ENCODE results near the gene TMEM214. TPM values are rescaled to one million over a fixed set of nuclear protein-coding genes. Genes with fewer than 3 reads are reported as not detected.

TMEM214 gene
- total RNA-seq, 1 donor from 2014 or later = 99.4 TPM

DNA sequence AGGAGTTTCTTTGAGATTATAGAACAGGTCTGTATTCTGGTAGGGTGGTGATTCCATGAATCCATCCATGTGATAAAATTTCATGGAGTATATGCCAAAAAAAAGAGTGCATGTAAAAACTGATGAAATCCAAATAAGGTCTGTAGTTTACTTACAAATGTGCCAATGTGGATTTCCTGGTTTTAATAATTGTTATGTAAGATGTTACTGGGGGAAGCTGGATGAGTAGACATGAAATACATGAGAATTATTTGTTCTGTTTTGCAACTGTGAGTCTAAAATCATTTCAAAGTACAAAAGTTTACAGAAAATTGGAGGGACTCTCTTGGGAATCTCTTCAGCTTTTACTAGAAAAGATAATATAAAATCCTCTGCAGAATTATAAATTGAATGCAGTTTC is 23.7 kb upstream of the TMEM214 start:
- intact Hi-C loops (cut with micrococcal nuclease) = no loop called here

DNA sequence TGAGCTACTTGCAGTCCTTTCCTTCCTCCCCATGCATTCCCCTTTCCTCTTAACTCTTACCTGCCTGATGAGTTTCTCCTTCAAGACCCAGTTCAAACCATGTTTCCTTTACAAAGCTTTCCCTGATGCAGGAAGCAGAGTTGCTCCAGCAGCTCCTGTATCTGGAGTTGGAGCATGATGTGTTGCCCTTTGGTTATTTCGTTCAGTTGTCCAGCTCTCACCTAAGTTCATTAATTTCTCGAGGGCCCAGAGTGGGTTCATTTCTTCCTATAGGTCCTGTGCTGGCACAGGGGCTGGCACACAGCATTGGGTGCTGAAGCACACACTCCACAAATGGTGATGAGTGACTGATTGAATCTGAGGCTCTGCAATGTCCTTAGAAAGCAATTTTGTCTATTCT is 23.0 kb upstream of the TMEM214 start:
- intact Hi-C loops (cut with micrococcal nuclease) = no loop called here

- intact Hi-C loops (cut with micrococcal nuclease) = no loop called here
These were observed 22.6 kb upstream of the TMEM214 start for GRCh38 chr2:27010139-27010538.

GRCh38 chr2:27013738-27014137 is 19.0 kb upstream of the TMEM214 start:
- intact Hi-C loops (cut with micrococcal nuclease) = no loop called here

GRCh38 chr2:27014771-27015433 is 17.9 kb upstream of the TMEM214 start:
- intact Hi-C loops (cut with micrococcal nuclease) = loop anchor here (5.0 kb wide), 1 partner anchor 168 kb away; the partner anchor contains the start of gene DPYSL5

- intact Hi-C loops (cut with micrococcal nuclease) = loop anchor here (1.0 to 5.0 kb wide), 2 partner anchors 56 to 170 kb away; partner anchors contain the start of gene DPYSL5
These were observed 15.9 kb upstream of the TMEM214 start for GRCh38 chr2:27016801-27017325.

DNA sequence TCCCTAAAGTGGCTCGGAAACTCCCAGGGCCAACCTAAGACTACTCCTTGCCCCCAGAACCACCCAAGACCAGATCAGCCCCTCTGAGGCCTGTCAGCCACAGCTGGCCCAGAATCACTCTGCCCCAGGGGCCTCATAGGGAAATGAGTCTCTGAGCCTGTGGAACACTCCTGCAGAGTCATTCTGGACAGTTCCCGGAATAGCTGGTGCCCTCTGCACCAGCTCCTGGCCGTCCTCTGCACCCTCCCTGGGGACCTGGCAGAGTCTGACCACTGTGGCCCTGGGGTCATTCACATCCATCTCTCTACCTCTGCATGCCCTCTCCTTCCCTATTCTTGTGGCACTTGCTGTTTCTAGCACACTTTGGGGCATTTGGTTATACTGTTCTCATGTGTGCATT is 14.6 kb upstream of the TMEM214 start:
- intact Hi-C loops (cut with micrococcal nuclease) = loop anchor here (5.0 kb wide), 1 partner anchor 171 kb away; the partner anchor contains the start of gene DPYSL5

GRCh38 chr2:27019459-27019858 is 13.3 kb upstream of the TMEM214 start:
- intact Hi-C loops (cut with micrococcal nuclease) = loop anchor here (5.0 kb wide), 1 partner anchor 172 kb away; the partner anchor contains the start of gene DPYSL5

DNA sequence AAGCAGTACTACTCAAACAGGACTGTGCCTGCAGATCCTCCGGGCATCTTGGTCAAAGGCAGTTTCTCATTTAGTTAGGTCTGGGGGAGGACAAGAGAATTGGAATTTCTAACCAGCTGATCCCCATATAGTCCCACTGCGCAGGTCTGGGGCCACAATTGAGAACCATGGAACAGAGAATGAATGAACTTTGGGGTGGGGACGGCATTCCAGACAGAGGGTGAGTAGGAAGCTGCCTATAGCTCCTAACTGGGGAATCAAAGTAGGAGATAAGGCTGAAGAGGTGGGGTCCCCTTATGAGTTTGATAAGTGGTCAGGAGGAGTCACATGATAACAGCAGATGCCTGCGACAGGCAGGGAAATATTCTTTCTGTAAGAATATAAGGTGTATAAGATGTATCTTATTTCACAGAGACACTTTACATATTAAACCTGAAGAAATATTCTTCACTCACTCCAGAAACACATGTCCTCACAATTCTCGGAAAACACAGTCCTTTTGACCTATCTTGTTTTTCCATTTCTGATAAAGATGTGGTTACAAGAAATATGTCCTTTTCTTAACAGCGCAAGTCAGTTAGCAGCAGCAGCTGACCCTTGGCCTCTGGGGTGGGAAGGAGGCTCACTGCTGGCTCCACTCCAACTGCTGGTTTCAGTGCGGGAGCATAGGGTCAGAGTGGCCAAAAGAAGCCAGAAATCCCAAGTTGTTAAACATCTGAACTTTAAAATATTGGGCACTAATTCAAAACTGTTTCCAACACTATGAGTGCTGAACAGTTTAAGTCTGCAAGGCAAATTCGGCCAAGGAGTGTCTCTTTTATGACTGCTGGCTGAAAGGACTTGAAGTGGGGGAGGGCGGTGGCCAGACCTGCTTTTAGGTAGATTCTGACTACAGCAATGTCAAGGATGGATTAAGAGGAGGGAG is 12.6 kb upstream of the TMEM214 start:
- intact Hi-C loops (cut with micrococcal nuclease) = loop anchor here (5.0 kb wide), 1 partner anchor 173 kb away; the partner anchor contains the start of gene DPYSL5

- intact Hi-C loops (cut with micrococcal nuclease) = no loop called here
These were observed 11.3 kb upstream of the TMEM214 start for GRCh38 chr2:27021253-27022049.

- intact Hi-C loops (cut with micrococcal nuclease) = no loop called here
These were observed 9.0 kb upstream of the TMEM214 start for GRCh38 chr2:27023740-27024139.

DNA sequence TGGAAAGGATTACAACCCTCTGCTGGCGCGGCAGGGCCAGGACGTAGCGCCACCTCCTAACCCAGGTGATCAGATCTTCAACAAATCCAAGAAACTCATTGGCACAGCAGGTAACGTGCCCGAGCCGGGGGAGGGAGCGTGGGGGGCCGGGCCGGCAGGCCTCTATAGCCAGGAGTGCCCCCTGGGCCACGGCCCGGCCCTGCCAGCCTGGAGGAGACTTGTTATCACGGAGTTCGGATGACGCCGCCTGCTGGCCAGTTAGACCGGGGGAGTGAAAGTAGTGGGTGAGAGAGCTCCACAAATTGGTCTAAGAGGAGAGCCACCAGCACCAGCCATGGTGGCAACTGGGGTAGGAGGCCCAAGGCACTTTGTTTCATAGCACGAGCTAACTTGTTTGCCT is 8.6 kb upstream of the TMEM214 start:
- intact Hi-C loops (cut with micrococcal nuclease) = no loop called here

GRCh38 chr2:27024812-27025211 is 8.0 kb upstream of the TMEM214 start:
- intact Hi-C loops (cut with micrococcal nuclease) = no loop called here

- intact Hi-C loops (cut with micrococcal nuclease) = no loop called here
These were observed 7.4 kb upstream of the TMEM214 start for GRCh38 chr2:27025281-27025800.

GRCh38 chr2:27025861-27026851 is 6.6 kb upstream of the TMEM214 start:
- intact Hi-C loops (cut with micrococcal nuclease) = no loop called here

DNA sequence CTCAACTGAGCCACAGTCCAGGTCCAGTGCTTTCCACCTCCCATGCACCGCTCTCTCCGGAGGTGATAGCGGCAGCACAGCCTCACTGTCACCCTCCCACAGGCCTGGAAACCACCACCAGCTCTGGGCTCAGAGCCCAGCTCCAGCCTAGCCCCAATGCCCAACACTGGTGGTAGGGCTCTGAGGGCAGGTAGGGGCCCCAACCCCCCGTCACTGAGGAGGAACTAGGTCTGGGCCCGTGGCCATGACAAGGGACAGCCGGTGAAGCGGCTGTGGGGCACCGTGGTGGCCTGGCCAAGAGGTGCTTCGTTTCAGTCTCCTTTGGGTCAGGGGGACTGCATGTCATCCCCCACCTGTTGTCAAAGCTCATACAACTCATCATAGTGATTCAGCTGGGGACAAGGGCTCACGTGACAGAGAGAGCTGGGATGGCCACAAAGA is 5.5 kb upstream of the TMEM214 start:
- intact Hi-C loops (cut with micrococcal nuclease) = no loop called here

GRCh38 chr2:27029051-27029450 is 3.7 kb upstream of the TMEM214 start:
- intact Hi-C loops (cut with micrococcal nuclease) = no loop called here

DNA sequence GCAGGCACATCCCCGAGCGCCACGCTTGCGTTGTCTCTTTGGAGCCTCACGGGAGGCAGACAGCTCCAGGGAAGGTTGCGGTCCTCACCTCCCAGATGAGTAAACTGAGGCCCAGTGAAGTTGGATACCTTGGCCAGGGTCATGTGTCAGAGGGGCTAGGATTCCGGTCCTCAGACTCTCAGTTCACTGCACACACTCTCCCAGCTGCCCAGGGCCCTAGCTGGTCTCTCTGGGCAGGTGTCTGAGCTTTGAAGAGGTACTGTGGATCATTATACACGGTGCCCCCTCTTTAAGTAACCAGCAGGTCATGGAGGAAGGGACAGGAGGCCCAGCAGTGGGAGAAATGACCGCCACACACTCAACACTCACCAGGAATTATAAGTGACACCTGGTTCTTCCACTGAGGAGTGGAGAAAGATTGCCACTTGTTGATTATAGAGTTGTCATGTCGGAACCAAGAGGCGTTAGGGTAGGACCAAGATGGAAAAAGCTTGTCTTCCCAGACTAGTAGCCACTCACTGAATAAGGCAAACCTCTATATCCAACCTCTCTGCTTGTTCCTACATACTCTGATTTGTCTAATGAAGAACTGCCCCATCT is 588 bp downstream of the TMEM214 start:
- intact Hi-C loops (cut with micrococcal nuclease) = loop anchor here (2.0 kb wide), 1 partner anchor 247 kb away; the partner anchor contains the start of gene CENPA

DNA sequence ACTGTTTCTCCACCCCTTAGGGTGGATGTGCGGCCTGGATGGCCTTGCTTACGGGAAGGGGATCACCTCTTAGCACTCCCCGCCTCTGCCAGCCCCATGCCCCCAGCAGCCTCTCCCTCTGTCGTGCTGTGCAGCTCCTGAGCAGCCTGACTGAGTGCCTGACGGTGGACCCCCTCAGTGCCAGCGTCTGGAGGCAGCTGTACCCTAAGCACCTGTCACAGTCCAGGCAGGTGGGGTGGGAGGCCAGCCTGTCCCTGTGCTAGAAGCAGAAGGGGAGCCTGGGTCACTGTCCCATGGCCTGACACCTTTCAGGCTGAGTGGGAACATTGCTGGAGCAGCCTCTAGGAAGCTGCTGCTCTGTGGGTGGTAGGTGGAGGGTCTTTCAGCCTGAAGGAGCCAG is 5.2 kb downstream of the TMEM214 start:
- intact Hi-C loops (cut with micrococcal nuclease) = no loop called here

Data from T-helper 2 cell treated with Interferon-gamma antibody and Interleukin-4, amounts not matched to agents 100 ng/mL and 5 ng/mL, for 36 hours (primary cell).